HEK293 (cell line): Measurements from ENCODE around the gene CDC42BPA.
A peak's percentile ranks its signal among the peaks of the same experiment; 100 is the strongest.

Source experiments
- BCL6B ChIP-seq: fragments of 450-650 bp; formaldehyde crosslinking; IDR thresholded peaks from 2 replicates; pipeline ENCODE4 v1.5.1; 2017; ENCODE audit warnings: missing biosample characterization, missing genetic modification characterization
- GLI2 ChIP-seq: fragments of 450-650 bp; formaldehyde crosslinking; IDR thresholded peaks from 2 replicates; pipeline ENCODE4; 2017; ENCODE audit warnings: missing biosample characterization, missing genetic modification characterization, low read depth, borderline replicate concordance
- HOXC10 ChIP-seq: sonication (generic); formaldehyde crosslinking; IDR thresholded peaks from 2 replicates; pipeline ENCODE4 v1.8.1; 2023; ENCODE audit warnings: mild to moderate bottlenecking, missing genetic modification reagents
- PRDM6 ChIP-seq: fragments of 450-650 bp; formaldehyde crosslinking; IDR thresholded peaks from 2 replicates; pipeline ENCODE4 v1.5.1; 2017; ENCODE audit warnings: missing biosample characterization, missing genetic modification characterization
- RBAK ChIP-seq: fragments of 450-650 bp; formaldehyde crosslinking; IDR thresholded peaks from 2 replicates; pipeline ENCODE4 v1.5.1; 2016; ENCODE audit warnings: missing biosample characterization, missing genetic modification characterization
- ZBTB10 ChIP-seq: fragments of 450-650 bp; formaldehyde crosslinking; IDR thresholded peaks from 2 replicates; pipeline ENCODE4 v1.5.1; 2016; ENCODE audit warnings: missing biosample characterization, missing genetic modification characterization
- ZBTB8A ChIP-seq: fragments of 450-650 bp; formaldehyde crosslinking; IDR thresholded peaks from 2 replicates; pipeline ENCODE4 v1.5.1; 2016; ENCODE audit warnings: missing biosample characterization, missing genetic modification characterization
- ZNF157 ChIP-seq: fragments of 450-650 bp; formaldehyde crosslinking; IDR thresholded peaks from 2 replicates; pipeline ENCODE4 v1.5.1; 2016; ENCODE audit warnings: missing biosample characterization, missing genetic modification characterization
- ZNF174 ChIP-seq: fragments of 450-650 bp; formaldehyde crosslinking; IDR thresholded peaks from 2 replicates; pipeline ENCODE4 v1.5.0; 2017; ENCODE audit warnings: missing biosample characterization, mild to moderate bottlenecking, missing genetic modification characterization
- ZNF26 ChIP-seq: fragments of 450-650 bp; formaldehyde crosslinking; IDR thresholded peaks from 2 replicates; pipeline ENCODE4 v1.5.1; 2016; ENCODE audit warnings: missing biosample characterization, missing genetic modification characterization
- ZNF544 ChIP-seq: fragments of 450-650 bp; formaldehyde crosslinking; IDR thresholded peaks from 2 replicates; pipeline ENCODE4 v1.5.0; 2017; ENCODE audit warnings: missing biosample characterization, missing genetic modification characterization
- ZNF561 ChIP-seq: fragments of 450-650 bp; IDR thresholded peaks from 2 replicates; pipeline ENCODE4 v1.5.1; 2018; ENCODE audit warnings: missing biosample characterization, missing genetic modification characterization, borderline replicate concordance
- ZNF626 ChIP-seq: fragments of 450-650 bp; sonication (Bioruptor Pico); formaldehyde crosslinking; IDR thresholded peaks from 2 replicates; pipeline ENCODE4 v1.5.1; 2018; ENCODE audit warnings: missing biosample characterization, missing genetic modification characterization, inconsistent platforms
- ZNF629 ChIP-seq: fragments of 450-650 bp; formaldehyde crosslinking; IDR thresholded peaks from 2 replicates; pipeline ENCODE4 v1.5.1; 2017; ENCODE audit warnings: missing biosample characterization, missing genetic modification characterization
- ZNF707 ChIP-seq: fragments of 450-650 bp; formaldehyde crosslinking; IDR thresholded peaks from 2 replicates; pipeline ENCODE4 v1.5.1; 2016; ENCODE audit warnings: missing biosample characterization, missing genetic modification characterization
- ZNF76 ChIP-seq: fragments of 450-650 bp; formaldehyde crosslinking; IDR thresholded peaks from 2 replicates; pipeline ENCODE4; 2016; ENCODE audit warnings: low read depth, missing biosample characterization, missing genetic modification characterization, borderline replicate concordance
- ZNF776 ChIP-seq: fragments of 450-650 bp; formaldehyde crosslinking; IDR thresholded peaks from 2 replicates; pipeline ENCODE4 v1.5.0; 2017; ENCODE audit warnings: missing biosample characterization, missing genetic modification characterization, borderline replicate concordance
- ZNF830 ChIP-seq: fragments of 450-650 bp; IDR thresholded peaks from 2 replicates; pipeline ENCODE4 v1.5.0; 2018; ENCODE audit warnings: missing biosample characterization, missing genetic modification characterization, low read depth, mild to moderate bottlenecking, moderate library complexity
- ZSCAN16 ChIP-seq: fragments of 450-650 bp; formaldehyde crosslinking; IDR thresholded peaks from 2 replicates; pipeline ENCODE4 v1.5.1; 2016; ENCODE audit warnings: missing biosample characterization, missing genetic modification characterization
- TF ChIP-seq, protein P1 (sequence below): fragments of 450-650 bp; formaldehyde crosslinking; IDR thresholded peaks from 2 replicates; pipeline ENCODE4 v1.5.1; 2016; ENCODE audit warnings: missing biosample characterization, missing genetic modification characterization
- TF ChIP-seq, protein P2 (sequence below): fragments of 450-650 bp; formaldehyde crosslinking; IDR thresholded peaks from 2 replicates; pipeline ENCODE4 v1.5.1; 2016; ENCODE audit warnings: missing biosample characterization, missing genetic modification characterization
- TF ChIP-seq, protein P3 (sequence below): fragments of 450-650 bp; formaldehyde crosslinking; IDR thresholded peaks from 2 replicates; pipeline ENCODE4 v1.5.1; 2016; ENCODE audit warnings: missing biosample characterization, missing genetic modification characterization, low read depth
- TF ChIP-seq, protein P4 (sequence below): fragments of 450-650 bp; formaldehyde crosslinking; IDR thresholded peaks from 2 replicates; pipeline ENCODE4 v1.5.1; 2016; ENCODE audit warnings: missing biosample characterization, missing genetic modification characterization

Gene CDC42BPA

GRCh38 chr1:227318853-227319607 lies 738 bp upstream of the CDC42BPA start (continued):
- TF ChIP-seq BCL6B (tag by site-specific recombination) (no peak), GLI2 (tag by site-specific recombination) (no peak), ZNF174 (no peak), ZNF157 (tag by site-specific recombination) (0 out of 2 replicates have a peak, but pooled peaks have one; percentile 10), ZNF561 (tag by site-specific recombination) (no peak; the same call in 1 of the 2 replicates), ZNF26 (tag by site-specific recombination) (no peak), ZNF707 (tag by site-specific recombination) (no peak), ZNF626 (tag by site-specific recombination) (no peak), ZNF544 (tag by site-specific recombination) (no peak), ZSCAN16 (tag by site-specific recombination) (no peak), ZNF776 (tag by site-specific recombination) (no peak), HOXC10 (CRISPR knock-in tag) (0 out of 2 replicates have a peak, but pooled peaks have one; percentile 64), ZBTB8A (tag by site-specific recombination) (peak; percentile 91), ZNF629 (tag by site-specific recombination) (peak; percentile 34; the same call in 1 of the 2 replicates), ZNF830 (tag by site-specific recombination) (no peak), ZBTB10 (tag by site-specific recombination) (peak; percentile 94), RBAK (tag by site-specific recombination) (no peak; the same call in 1 of the 2 replicates), PRDM6 (tag by site-specific recombination) (no peak; the same call in 1 of the 2 replicates), ZNF76 (tag by site-specific recombination) (peak; percentile 57)
- TF ChIP-seq, protein P1, sequence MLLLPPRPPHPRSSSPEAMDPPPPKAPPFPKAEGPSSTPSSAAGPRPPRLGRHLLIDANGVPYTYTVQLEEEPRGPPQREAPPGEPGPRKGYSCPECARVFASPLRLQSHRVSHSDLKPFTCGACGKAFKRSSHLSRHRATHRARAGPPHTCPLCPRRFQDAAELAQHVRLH (tag by site-specific recombination), result no peak; the same call in 1 of the 2 replicates
- TF ChIP-seq, protein P2, sequence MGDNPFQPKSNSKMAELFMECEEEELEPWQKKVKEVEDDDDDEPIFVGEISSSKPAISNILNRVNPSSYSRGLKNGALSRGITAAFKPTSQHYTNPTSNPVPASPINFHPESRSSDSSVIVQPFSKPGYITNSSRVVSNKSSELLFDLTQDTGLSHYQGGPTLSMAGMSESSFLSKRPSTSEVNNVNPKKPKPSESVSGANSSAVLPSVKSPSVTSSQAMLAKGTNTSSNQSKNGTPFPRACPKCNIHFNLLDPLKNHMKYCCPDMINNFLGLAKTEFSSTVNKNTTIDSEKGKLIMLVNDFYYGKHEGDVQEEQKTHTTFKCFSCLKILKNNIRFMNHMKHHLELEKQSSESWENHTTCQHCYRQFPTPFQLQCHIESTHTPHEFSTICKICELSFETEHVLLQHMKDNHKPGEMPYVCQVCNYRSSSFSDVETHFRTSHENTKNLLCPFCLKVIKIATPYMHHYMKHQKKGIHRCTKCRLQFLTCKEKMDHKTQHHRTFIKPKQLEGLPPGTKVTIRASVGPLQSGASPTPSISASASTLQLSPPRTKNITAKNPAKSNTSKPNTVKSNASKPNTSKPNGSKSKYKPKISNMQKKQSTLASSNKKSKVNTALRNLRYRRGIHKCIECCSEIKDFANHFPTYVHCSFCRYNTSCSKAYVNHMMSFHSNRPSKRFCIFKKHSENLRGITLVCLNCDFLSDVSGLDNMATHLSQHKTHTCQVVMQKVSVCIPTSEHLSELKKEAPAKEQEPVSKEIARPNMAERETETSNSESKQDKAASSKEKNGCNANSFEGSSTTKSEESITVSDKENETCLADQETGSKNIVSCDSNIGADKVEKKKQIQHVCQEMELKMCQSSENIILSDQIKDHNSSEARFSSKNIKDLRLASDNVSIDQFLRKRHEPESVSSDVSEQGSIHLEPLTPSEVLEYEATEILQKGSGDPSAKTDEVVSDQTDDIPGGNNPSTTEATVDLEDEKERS (tag by site-specific recombination), result 0 out of 2 replicates have a peak, but pooled peaks have one; percentile 53
- TF ChIP-seq, protein P3, sequence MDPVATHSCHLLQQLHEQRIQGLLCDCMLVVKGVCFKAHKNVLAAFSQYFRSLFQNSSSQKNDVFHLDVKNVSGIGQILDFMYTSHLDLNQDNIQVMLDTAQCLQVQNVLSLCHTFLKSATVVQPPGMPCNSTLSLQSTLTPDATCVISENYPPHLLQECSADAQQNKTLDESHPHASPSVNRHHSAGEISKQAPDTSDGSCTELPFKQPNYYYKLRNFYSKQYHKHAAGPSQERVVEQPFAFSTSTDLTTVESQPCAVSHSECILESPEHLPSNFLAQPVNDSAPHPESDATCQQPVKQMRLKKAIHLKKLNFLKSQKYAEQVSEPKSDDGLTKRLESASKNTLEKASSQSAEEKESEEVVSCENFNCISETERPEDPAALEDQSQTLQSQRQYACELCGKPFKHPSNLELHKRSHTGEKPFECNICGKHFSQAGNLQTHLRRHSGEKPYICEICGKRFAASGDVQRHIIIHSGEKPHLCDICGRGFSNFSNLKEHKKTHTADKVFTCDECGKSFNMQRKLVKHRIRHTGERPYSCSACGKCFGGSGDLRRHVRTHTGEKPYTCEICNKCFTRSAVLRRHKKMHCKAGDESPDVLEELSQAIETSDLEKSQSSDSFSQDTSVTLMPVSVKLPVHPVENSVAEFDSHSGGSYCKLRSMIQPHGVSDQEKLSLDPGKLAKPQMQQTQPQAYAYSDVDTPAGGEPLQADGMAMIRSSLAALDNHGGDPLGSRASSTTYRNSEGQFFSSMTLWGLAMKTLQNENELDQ (tag by site-specific recombination), result no peak
- TF ChIP-seq, protein P4, sequence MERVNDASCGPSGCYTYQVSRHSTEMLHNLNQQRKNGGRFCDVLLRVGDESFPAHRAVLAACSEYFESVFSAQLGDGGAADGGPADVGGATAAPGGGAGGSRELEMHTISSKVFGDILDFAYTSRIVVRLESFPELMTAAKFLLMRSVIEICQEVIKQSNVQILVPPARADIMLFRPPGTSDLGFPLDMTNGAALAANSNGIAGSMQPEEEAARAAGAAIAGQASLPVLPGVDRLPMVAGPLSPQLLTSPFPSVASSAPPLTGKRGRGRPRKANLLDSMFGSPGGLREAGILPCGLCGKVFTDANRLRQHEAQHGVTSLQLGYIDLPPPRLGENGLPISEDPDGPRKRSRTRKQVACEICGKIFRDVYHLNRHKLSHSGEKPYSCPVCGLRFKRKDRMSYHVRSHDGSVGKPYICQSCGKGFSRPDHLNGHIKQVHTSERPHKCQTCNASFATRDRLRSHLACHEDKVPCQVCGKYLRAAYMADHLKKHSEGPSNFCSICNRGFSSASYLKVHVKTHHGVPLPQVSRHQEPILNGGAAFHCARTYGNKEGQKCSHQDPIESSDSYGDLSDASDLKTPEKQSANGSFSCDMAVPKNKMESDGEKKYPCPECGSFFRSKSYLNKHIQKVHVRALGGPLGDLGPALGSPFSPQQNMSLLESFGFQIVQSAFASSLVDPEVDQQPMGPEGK (tag by site-specific recombination), result peak; percentile 96
